Measurements from ENCODE around the gene SORCS3. TPM values are rescaled to one million over a fixed set of nuclear protein-coding genes. Genes with fewer than 3 reads are reported as not detected.

Gene SORCS3
- total and polyA plus RNA-seq, 10 of the 15 experiments (the other 5 are each of a cell fraction or from before 2014, with no cell fraction given) = 0.01 to 0.04 (median 0.02) TPM; not detected in 7

DNA sequence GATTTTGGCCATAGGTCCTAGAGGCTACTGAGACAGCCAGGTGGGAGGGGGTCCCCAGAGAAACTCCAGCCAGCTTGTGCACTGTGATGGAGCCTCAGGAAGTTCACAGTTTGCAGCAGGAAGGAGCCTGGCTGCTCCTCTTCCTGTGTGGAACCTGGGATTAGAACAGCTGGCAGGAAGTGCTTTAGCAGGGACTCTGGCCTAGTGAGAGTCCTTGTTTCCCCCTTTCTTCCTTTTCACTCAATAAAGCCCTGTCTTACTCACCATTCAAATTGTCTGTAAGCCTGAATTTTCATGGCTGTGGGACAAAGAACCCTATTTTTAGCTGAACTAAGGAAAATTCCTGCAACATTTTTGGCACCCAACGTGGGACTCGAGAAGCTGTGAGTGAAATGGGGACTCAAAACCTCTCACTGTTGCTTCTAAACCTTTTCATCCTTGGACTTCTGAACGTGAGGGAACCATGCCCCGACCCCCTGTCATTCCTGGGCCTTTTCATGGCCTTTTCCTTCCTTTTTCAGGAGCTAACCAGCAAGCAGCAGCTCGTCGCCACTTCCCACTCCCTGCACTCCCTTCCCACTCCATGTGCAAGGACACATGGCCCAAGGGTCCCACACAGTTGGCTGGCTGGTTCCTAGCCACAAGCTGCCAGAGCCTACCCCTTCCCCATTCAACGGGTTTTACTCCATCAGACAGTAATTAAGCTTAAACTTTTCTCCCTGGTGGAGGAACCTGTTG, 32.8 kb upstream of the SORCS3 start:
- CTCF ChIA-PET = interaction anchor here (0.6 to 1.1 kb wide), 2 partner anchors 20 to 153 kb away, joined by 3 to 4 read pairs; no protein-coding TSS in a partner anchor

DNA sequence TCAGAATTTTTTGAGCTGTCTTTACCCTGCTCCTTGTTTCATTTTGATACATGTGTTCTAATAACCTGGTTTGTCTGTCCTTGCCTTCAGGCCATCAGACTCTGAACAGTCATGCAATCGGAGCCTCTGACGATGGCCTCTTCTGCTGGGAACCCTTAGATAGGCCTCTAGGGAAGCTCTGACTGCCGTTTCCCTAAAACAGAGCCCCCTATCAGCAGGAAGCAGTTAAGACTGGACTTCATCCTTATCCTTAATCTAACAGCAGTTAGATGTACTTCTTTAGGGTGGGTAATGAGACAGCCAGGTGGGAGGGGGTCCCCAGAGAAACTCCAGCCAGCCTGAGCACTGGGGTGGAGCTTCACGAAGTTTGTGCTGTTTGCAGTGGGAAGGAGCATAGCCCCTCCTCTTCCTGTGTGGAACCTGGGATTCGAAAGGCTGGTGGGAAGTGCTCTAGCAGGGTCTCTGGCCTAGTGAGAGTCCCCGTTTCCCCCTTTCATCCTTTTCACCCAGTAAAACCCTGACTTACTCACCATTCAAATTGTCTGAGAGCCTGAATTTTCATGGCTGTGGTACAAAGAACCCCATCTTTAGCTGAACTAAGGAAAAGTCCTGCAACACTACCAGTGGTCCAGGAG, 28.4 kb upstream of the SORCS3 start:
- Histone ChIP-seq H3K9me3 (replicated peaks; ENCODE audit: control insufficient read depth, insufficient read depth, low read length) (no peaks in the 10 kb centered on the region; the same call in 2 of the 3 replicates), H2AFZ (ENCODE audit: control insufficient read depth, low read depth, low read length) (no peak overlapping the region), H3K79me2 (ENCODE audit: control insufficient read depth, insufficient read depth, low read length) (no peaks in the 10 kb centered on the region), H3K9ac (ENCODE audit: control insufficient read depth, insufficient read depth, low read length) (no peak overlapping the region), H3K27ac (ENCODE audit: control insufficient read depth, insufficient read depth) (no peak overlapping the region), H3K4me3 (no peak overlapping the region), H3K36me3 (ENCODE audit: control insufficient read depth in 2 of 2, insufficient read depth in 2 of 2, low read length in 1 of 2) (no peaks in the 10 kb centered on the region), H4K20me1 (ENCODE audit: control insufficient read depth, insufficient read depth) (no peaks in the 10 kb centered on the region), H3K4me2 (ENCODE audit: control insufficient read depth, insufficient read depth) (no peak overlapping the region), H3K4me1 (ENCODE audit: control insufficient read depth, insufficient read depth, low read length) (no peaks in the 10 kb centered on the region), H3K27me3 (replicated peaks in 1 of 2; ENCODE audit: control insufficient read depth in 2 of 2, insufficient read depth in 2 of 2, low read length in 1 of 2) (no peaks in the 10 kb centered on the region)
- FAIRE-seq (no peak), DNase-seq (ENCODE audit: low read depth, low spot score) (no peak), ATAC-seq (no peak)
- ChIA-PET CTCF (no interaction called here), SMC1A (ENCODE audit: uncharacterized antibody, unreplicated experiment) (no interaction called here), RAD21 (ENCODE audit: unreplicated experiment) (no interaction called here), POLR2A (no interaction called here)
- in situ Hi-C loops (cut with MboI) = no loop called here
- no TSS peak for BruUV-seq (replicated peaks)
- 14% methylated on average over 5 of the region's 6 CpGs for WGBS (ENCODE audit: insufficient coverage, insufficient replicate concordance, low lambda C conversion rate, missing lambda C conversion rate)
- intact Hi-C loops (cut with micrococcal nuclease; ENCODE audit: unreplicated experiment) = no loop called here
- TF ChIP-seq SMAD1 (IDR thresholded peaks at IDR 0.05; ENCODE audit: low read depth, partially characterized antibody) (no peak), ZBED1 (IDR thresholded peaks at IDR 0.05; ENCODE audit: borderline replicate concordance) (no peak)

More for the DNA sequence above, 32.8 kb upstream of the SORCS3 start:
- Histone ChIP-seq H3K9ac (ENCODE audit: control insufficient read depth, insufficient read depth, low read length) (no peak overlapping the region), H3K27me3 (replicated peaks in 1 of 2; ENCODE audit: control insufficient read depth in 2 of 2, insufficient read depth in 2 of 2, low read length in 1 of 2) (no peaks in the 10 kb centered on the region), H3K4me3 (no peak overlapping the region), H3K9me3 (replicated peaks; ENCODE audit: control insufficient read depth, insufficient read depth, low read length) (no peaks in the 10 kb centered on the region; the same call in 2 of the 3 replicates), H3K27ac (ENCODE audit: control insufficient read depth, insufficient read depth) (no peak overlapping the region), H3K4me2 (ENCODE audit: control insufficient read depth, insufficient read depth) (no peak overlapping the region), H3K36me3 (ENCODE audit: control insufficient read depth in 2 of 2, insufficient read depth in 2 of 2, low read length in 1 of 2) (no peaks in the 10 kb centered on the region), H2AFZ (ENCODE audit: control insufficient read depth, low read depth, low read length) (no peak overlapping the region), H3K79me2 (ENCODE audit: control insufficient read depth, insufficient read depth, low read length) (no peaks in the 10 kb centered on the region), H3K4me1 (ENCODE audit: control insufficient read depth, insufficient read depth, low read length) (no peaks in the 10 kb centered on the region), H4K20me1 (ENCODE audit: control insufficient read depth, insufficient read depth) (no peaks in the 10 kb centered on the region)
- ChIA-PET SMC1A (ENCODE audit: uncharacterized antibody, unreplicated experiment) (interaction anchor here (0.6 kb wide), 1 partner anchor 154 kb away, joined by 3 read pairs; no protein-coding TSS in a partner anchor), POLR2A (no interaction called here), RAD21 (ENCODE audit: unreplicated experiment) (no interaction called here)
- no TSS peak for BruUV-seq (replicated peaks)
- in situ Hi-C loops (cut with MboI) = no loop called here
- no peak for FAIRE-seq
- TF ChIP-seq ZNF622 (IDR thresholded peaks at IDR 0.05) = no peak
- intact Hi-C loops (cut with micrococcal nuclease; ENCODE audit: unreplicated experiment) = no loop called here
- ATAC-seq = no peak
- 35% methylated on average over 7 of the region's 7 CpGs for WGBS (ENCODE audit: insufficient coverage, insufficient replicate concordance, low lambda C conversion rate, missing lambda C conversion rate)
- no peak for DNase-seq (ENCODE audit: low read depth, low spot score)

Data from GM12878 (cell line).